GM21515 (cell line): ENCODE results near the gene YIF1B.

Experiments used
- ATAC-seq: cut with Tn5 transposase; IDR thresholded peaks from one replicate; pipeline ENCODE4 v1.9.1; 2021; ENCODE audit not compliant: unreplicated experiment

The YIF1B gene

DNA sequence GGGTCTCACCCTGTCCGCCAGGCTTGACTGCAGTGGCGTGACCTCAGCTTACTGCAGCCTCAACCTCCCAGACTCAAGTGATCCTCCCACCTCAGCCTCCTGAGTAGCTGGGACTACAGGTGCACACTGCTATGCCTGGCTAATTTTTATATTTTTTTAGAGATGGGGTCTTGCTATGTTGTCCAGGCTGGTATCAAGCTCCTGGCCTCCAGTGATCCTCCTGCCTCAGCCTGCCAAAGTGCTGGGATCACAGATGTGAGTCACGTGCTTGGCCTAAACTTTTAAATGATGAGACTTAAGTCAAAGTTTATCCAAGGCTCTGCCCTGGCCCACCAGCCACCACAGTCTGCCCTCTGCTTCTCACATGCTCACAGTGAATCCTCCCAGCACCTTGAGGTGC lies 9.5 kb downstream of the YIF1B start:
- ATAC-seq, result no peak

DNA sequence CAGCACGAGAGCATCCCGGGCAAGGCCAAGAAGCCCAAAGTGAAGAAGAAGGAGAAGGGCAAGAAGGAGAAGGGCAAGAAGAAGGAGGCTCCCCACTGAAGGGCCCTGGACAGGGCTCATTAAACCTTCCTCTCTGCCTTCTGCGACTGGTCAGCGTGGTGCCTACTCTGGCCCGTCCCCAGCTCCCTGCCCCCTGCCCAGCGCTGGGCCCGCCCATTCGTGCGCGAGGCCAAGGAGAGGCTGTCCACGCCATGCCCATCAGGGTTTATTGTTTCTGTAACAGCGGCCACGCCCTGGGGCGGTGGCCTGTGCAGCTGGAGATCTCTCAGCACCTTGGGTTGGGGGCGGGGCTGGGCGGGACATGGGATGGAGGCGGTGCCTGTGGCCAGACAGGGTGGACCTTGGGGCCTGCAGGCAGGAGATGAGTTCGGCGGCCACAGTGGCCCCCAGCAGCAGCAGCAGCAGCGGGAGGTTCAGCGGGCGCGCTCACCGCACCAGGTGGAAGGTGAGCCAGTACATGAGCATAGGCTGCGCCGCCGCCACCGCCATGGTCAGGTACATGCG lies 10.8 kb downstream of the YIF1B start:
- ATAC-seq, result no peak

DNA sequence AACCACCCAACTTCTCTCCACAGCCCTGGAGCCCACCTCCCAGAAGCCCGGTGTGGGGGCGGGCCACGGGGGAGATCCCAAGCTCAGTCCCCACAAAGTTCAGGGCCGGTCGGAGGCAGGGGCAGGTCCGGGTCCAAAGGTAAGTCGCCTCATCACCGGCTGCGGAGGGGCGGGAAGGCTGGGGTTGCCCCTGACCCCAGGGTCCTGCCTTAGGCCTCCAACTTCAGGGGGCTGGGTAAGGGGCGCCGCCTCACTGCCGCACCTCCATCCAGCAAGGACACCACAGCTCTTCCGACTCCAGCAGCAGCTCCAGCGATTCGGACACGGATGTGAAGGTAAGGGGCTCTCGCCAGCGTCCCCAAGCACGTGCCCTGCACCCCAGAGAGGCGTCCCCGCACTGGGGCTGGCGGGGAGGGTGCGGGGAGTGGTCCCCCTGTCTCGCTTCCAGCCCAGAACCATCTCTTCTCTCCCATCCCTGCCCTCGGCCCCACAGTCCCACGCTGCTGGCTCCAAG lies 11.3 kb downstream of the YIF1B start:
- ATAC-seq, result no peak

DNA sequence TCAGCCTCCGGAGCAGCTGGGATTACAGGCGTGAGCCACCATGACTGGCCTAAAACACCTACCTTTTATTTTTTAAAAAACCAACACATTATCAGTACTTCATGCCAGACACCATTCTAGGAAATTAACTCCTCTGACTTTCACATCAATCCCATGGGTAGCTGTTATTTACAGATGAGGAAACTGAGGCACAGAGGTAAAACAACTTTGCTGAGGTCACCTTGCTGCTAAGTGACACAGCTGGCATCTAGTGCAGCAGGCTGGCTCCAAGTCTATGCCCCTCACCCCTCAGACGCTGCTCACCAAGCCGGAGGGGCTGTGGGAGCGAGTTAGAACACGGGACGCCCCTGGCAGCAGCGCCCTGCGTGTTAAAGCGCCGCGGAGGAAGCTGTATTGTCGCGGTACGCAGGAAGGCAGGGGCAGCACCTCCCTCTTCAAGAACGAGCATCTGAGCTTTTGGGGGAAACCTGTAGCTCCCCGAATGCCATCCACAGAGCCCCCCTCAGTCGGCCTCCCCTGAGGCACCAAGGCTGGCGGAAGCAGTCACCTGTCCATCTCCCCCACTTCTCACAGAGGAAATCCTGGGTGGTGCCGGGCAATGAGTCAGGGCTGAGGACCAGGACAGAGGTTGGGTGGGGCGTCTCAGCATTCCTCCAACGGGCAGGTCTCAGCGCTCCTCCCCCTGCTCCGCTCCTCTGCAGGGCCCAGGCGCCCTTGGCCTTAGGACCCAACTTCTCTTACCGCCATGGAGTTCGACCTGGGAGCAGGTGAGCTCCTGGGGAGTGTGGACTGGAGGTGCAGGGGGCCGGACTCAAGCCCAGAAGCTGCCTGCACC lies 12.0 kb downstream of the YIF1B start, which contains the start of gene C19orf33:
Gene C19orf33 (plus strand): TSS at position 735 of the 835 bp plus-strand sequence. CDS start 11 bp downstream, at position 746.
- ATAC-seq, result no peak

DNA sequence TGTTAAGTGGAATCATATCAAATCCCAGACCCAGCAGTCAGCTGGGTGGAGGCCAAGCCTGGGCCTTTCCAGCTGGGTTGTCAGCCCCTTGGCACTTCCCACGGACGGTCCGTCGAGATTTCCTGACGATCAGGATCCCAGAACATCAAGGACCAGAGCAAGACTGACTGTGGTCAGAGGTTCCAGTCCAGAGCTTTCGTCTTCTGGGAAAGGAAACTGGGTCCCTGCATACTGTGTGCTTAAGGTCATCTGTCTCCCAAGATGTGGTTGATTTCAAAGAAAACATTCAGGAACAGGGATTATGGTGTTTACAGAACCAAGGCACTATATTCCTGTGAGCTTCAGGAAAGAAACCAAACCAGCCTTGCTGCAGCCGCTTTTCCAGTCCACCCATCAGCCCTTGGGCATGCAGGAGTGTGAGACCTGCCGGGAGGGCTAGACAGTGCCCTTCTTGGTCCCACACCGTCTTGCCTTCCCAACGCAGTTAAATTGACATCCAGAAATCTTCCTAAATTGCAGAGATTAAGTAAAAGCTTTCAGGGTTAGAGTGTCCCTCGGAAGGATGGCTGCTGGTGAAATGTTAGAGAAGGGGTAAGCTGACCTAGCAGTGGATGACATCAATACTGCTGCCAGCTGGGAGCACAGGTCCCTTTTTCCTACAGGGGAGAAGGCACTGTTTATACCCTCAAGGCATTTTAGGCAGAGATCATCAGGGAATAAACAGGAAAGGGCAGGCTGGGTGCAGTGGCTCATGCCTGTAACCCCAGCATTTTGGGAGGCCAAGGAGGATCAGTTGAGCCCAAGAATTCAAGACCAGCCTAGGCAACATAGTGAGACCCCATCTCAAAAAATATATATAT lies 16.7 kb downstream of the YIF1B start:
- no peak for ATAC-seq

DNA sequence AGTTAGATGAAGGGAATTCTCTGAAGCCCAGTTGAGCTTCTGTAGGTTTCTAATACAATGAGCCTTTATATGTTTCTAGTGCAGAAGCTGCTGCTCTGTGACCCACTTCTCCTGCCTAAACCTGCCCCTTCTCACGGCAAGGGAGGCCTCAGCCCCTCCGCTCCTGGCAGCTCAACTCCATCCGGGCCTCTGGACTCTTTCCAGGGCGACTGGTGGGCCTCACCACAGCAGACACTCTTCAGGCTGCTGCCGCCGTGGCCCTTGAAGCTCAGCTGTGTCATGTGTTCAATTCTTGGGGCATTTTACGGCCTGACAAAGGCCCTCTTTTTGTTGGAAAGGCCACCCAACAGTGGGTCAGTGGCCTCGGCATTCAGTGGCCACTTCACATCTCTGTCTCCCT lies 21.7 kb downstream of the YIF1B start:
- no peak for ATAC-seq

DNA sequence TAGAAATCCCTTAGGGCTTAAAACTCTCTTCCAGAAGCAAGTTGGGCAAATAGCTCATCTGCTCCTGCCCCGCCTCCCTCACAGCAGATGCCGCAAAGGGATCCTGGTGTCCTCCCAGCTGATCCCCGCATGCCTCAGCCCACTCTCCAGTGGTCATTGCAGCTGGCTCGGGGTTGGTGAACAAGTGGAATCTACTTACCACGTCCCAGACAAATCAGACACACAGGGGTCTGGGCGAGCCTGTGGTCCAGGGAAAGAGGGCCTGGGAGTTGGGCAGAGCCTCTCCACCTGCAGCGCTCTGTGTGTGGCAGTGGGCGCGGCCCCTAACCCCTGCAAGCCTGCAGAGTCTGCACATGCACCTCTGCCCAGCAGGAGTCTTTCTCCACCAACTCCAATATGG lies 22.5 kb downstream of the YIF1B start:
- no peak for ATAC-seq

DNA sequence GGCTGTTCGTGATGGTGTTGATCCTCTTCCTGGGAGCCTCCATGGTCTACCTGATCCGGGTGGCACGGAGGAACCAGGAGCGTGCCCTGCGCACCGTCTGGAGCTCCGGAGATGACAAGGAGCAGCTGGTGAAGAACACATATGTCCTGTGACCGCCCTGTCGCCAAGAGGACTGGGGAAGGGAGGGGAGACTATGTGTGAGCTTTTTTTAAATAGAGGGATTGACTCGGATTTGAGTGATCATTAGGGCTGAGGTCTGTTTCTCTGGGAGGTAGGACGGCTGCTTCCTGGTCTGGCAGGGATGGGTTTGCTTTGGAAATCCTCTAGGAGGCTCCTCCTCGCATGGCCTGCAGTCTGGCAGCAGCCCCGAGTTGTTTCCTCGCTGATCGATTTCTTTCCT lies 23.9 kb downstream of the YIF1B start:
- ATAC-seq, result no peak

DNA sequence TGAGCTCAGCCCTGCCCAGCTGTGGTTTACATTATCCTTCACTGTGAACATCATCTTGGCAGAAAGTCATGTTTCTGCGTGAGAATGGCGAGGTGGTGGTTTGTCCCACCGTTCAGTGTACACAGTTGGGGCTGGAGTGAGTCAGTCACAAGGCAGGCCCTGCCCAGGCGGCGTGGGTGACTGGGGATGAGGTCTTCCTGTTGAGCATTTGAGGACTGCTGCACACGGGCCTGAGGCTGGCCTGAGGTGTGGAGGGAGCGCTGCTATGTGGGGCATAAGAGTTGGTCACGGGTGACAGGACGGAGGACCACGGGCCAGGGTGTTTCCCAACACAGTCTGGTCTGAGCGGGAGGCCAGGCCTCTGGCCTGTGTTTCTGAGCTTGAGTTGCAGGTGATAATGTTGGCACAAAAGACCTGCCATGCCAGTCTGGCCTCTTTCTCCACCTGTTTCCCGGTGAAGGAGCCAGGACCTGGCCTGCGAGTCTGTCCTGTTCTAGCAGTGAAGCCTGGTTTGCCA lies 25.1 kb downstream of the YIF1B start:
- ATAC-seq, result no peak

DNA sequence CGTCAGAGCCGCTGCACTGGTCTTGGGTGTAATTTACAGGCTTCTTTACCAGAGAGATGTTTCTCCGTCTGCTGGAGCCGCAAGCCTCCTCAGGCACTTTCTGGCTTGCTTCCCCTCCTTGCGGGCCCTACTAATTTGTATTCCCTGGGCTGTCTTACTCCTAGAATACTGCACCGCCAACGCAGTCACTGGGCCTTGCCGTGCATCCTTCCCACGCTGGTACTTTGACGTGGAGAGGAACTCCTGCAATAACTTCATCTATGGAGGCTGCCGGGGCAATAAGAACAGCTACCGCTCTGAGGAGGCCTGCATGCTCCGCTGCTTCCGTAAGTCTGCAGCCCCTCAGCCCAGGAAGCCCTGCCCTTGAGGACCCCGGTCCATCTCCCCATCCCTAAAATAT lies 25.8 kb downstream of the YIF1B start:
- no peak for ATAC-seq

DNA sequence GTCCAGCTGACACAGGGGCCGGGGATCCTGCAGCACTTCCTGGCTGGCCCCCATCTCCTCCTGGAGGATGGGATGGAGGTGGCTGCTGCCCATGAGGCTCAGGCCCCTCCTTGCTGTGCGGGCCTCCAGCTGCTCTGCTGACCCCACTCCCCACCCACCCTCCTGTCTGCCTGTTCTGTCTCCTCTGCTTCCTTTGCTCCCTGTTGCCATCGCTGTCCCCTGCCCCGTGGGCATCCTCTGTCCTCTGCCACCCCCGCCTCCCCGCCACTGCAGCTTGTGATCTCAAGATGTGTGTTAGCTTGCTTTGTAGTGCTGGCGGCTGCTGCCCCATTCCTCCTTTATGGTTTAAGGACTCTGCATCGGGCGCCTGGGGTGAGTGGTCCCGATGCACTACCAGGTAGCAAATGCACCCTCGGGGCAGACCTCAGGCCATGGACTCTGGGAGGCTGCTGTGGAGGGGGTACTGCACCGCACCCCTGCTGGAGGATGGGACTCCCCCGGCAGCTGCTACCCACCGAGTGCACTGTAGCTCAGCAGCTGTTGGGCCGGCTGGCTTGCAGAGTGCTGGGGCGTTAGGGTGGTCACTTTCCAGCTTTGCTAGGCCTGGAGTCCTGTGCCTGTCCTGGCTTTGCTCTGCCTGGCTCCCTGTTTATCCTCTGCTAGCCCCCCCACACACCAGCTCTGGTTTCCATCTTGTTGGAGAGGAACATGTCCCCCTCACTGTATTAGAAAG lies 27.5 kb downstream of the YIF1B start:
- no peak for ATAC-seq

DNA sequence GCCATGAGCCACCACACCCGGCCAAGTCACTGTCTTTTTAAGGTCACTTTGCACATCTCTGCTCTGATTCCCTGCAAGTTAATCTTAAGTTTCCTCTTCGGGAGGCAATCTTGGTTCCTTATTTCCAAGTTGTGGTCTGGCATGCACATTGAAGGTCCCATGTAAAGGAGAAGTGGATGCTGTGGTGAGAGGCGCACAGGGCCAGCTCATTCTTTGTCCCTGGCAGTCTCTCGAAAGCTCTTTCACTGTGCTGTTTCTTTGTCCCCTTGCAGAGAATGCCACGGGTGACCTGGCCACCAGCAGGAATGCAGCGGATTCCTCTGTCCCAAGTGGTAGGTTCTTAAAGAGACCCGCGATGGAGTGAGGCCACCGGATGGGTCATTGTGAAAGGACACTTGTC lies 28.1 kb downstream of the YIF1B start:
- no peak for ATAC-seq

DNA sequence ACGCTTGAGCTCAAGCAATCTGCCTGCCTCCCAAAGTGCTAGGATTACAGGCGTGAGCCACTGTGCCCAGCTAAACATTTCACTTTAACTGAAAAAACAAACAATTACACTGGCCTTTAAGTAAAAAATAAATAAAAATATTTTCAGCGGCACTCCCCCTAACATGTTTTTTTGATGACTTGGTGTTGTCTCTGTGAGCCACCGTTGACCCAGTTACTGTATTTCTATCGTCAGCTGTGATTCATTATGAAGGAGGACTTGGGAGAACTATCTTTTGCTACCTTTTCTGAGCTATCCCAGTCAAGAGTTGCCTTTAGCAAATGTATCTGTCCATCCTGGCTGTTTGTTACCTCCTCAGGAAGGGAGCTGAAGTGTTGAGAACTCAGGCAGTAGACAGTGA lies 30.2 kb downstream of the YIF1B start:
- no peak for ATAC-seq

DNA sequence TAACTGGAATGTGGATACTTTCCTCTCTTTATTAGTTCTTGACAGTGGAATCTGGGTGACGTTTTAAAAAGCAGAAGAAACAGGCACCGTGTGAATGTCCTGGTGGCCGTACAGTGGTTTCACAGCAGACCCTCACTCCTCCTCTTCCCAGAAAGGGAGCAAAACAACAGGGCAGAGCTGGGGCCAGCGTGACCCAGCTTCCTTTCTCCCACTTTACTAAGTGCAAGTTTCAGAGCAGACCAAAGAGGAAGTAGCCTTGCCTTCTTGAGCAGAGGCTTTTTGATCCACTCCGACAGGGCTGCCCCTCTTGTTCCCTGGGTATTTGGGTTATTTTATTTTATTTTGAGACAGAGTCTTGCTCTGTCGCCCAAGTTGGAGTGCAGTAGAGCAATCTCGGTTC lies 31.3 kb downstream of the YIF1B start:
- no peak for ATAC-seq

DNA sequence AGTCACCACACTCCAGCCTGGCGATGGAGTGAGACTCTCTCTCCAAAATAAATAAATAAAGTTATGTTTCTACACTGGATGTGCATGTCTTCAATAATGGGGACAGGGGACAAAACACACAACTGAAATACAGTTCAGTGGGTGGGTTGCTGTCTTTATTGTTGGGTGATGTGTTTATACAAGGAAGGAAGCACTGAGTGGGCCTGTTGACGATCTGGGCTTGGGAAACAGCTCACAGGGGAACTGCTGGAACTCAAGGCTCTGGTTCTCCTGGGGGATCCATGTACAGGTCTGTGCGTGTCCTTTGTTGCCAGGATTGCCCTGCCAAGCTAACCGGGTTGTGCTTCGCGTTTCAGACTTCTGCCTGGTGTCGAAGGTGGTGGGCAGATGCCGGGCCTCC lies 32.5 kb downstream of the YIF1B start:
- ATAC-seq, result no peak

DNA sequence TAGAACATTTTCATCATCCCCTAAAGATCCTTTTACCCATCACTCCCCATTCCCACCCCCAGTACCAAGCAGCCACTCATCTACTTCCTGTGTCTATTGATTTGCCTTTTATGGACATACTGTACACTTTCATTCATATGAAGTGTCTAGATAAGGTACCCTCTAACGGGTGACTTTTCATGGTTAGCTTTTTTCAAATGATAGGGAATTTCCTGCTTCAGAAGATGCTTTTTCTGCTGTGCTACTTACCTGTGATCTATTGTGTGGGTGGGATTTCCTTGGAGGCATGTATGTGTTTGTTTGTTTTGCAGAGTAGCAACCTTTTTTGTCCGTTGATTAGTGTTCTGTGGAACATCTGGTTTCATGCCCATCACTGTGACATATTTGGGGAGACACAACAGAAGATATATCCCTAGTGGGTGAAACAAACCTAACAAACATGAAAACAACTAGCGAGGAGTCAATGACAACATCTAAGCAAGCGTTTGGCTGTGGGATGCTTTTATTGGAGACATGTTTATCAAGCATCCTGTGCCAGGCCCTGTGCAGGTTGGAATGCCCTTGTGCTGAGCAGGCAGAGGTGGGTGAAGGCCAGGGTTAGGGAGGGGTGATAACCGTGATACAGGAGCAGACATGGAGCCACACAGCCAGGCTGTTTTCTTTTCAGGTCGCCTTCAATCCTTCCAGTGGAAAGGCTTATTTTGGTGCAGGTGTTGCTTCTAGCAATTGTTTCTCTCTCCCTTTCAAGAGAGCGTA lies 33.8 kb downstream of the YIF1B start:
- ATAC-seq, result no peak

DNA sequence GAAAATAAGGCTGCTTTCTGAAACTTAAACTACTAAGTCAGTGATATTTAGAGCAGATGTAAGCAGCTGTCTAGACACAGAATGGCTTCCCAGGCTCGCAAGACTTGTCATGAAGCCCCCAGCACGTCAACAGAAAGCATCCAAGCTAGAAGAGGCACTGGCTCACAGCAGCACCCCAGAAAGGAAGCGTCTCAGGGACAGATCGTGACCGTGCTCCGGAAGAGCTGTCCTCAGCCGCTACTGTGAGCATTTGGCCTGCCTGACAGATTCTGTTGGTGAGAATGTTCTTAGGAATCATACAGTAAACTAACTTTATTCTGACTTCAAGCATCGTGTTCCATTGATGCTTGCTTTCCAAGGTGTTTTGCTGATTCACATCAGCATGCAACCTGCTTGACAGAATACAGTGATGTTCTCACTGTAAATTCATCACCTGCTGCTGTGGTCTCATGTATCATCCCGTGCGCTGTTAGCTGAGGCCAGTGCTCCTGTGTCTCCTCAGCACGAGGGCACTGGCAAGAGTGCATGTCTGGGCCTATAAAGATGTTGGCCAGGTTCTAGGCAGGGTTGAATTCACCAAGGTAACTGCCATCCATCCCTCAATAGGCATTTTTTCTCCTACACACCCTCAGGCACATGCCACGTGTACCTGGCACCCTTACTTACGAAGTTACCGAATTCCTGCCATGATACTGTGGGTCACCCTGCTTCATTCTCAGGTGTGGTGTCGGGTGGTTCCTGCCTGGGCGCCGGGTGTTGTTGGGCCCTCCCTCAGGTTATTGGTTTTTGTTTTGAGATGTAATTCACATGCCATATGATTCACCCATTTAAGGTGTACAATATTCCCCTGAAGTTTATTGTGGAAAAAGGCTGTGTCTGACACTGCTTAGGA lies 35.5 kb downstream of the YIF1B start:
- no peak for ATAC-seq

DNA sequence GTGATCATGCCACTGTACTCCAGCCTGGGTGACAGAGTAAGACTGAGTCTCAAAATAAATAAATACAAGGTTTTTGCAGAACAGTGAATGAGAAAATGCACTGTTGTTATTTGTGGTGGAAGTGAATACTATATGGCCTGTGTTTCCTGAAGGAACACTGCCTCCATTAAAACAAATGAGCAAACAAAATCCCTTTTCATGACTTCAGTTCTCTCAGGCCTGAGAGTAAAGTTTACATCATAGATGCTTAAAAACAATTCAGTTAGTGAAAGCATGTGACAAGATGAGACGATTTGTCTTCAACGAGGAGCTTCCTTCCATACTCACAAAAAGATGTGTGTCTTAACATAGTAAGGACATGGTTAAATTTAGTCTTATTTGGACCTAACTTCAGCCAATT lies 37.0 kb downstream of the YIF1B start:
- no peak for ATAC-seq
